AG09309 (cell line): Measurements from ENCODE around the gene MATN3.

ENCODE experiments used
- DNase-seq: peaks from one replicate; pipeline ENCODE4 v3.0.0-alpha.2; 2010; ENCODE audit warnings: low read depth
- H3K4me3 ChIP-seq: 2 replicates; pipeline ENCODE4 v1.5.1; 2011; ENCODE audit warnings: mild to moderate bottlenecking, low read depth, low read length, moderate library complexity; ENCODE audit not compliant: control insufficient read depth
- TF ChIP-seq, protein P1 (sequence below): IDR thresholded peaks from 2 replicates; pipeline ENCODE4 v1.5.1; 2011; ENCODE audit warnings: mild to moderate bottlenecking, low read depth, low read length, inconsistent platforms; ENCODE audit not compliant: insufficient read depth, control insufficient read depth; ENCODE audit errors: missing control alignments

The MATN3 gene

DNA sequence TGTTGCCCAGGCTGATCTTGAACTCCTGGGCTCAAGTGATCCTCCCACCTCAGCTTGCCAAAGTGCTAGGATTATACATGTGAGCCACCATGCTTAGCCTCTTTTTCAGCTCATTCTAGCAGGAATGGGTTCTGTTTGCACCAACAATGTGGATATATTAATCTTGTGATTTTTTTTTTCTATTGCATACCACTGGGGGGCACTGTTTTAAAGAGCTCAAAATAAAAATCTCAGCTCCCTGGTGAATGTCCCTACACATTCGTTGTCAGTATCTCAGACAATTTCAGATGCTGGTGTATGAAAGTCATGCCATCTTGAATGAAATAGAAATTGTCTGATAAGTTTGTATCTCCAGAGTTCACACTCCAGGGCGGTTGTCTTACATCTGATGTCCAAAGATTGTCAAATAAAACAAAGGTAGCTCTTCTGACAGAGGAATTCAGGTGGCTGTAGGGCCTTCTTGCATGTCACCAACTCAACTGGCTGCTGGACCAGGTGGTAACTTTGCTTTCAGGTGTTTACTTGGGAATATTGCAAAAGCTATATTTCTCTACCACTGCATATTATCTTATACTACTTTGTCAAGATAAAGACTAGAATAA, 3.1 kb upstream of the MATN3 start:
- H3K4me3 ChIP-seq, result no peak overlapping the region
- TF ChIP-seq, protein P1, sequence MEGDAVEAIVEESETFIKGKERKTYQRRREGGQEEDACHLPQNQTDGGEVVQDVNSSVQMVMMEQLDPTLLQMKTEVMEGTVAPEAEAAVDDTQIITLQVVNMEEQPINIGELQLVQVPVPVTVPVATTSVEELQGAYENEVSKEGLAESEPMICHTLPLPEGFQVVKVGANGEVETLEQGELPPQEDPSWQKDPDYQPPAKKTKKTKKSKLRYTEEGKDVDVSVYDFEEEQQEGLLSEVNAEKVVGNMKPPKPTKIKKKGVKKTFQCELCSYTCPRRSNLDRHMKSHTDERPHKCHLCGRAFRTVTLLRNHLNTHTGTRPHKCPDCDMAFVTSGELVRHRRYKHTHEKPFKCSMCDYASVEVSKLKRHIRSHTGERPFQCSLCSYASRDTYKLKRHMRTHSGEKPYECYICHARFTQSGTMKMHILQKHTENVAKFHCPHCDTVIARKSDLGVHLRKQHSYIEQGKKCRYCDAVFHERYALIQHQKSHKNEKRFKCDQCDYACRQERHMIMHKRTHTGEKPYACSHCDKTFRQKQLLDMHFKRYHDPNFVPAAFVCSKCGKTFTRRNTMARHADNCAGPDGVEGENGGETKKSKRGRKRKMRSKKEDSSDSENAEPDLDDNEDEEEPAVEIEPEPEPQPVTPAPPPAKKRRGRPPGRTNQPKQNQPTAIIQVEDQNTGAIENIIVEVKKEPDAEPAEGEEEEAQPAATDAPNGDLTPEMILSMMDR, result peak; percentile 49
- DNase-seq, result peak; percentile 18

DNA sequence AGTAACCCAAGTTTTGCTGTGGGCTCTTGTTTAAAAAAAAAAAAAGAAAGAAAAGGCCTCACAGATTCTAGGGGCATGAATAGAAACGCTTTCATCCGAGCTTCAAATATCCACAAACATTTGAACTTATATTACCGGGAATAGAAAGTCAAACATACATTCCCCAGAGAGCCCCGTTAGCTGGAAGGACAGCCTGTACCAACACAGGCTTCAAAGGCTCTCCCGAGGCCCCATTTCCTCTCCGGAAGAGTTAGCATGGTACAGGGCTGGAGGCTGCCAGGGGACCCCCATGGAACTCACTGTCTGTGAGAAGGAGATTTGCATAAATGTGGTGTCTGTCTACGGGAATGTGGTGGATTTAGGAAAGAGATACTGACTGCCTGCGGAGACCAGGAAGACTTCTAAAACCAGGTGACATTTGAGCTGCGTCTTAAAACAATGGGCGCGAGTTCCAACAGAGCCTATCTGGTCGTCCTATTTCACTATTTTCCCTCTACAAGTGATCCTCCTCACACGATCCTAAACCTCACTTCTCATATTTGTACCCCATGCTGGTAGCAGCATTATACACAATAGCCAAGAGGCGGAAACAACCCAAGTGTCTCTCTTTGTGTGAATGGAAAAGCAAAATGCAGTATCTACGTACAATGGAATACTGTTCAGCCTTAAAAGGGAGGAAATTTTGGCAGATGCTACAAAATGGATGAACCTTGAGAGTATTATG, 820 bp upstream of the MATN3 start:
- TF ChIP-seq, protein P1, result no peak
- DNase-seq, result no peak
- peak overlapping the region; percentile 35; the same call in 1 of the 2 replicates for H3K4me3 ChIP-seq

DNA sequence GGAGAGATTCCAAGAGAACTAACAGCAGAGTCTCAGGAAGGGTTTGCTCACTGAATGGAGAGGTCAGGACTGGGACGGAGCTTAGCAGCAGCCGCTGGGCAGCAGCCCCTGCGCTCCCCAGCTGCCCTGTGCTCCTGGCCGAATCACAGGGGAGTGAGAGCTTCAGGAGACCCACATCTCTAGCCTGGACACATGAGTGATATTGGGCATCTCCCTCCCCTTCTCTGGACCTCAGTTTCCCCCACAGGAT, 511 bp downstream of the MATN3 start:
- TF ChIP-seq, protein P1, result no peak
- H3K4me3 ChIP-seq, result peak overlapping the region; percentile 35
- no peak for DNase-seq

DNA sequence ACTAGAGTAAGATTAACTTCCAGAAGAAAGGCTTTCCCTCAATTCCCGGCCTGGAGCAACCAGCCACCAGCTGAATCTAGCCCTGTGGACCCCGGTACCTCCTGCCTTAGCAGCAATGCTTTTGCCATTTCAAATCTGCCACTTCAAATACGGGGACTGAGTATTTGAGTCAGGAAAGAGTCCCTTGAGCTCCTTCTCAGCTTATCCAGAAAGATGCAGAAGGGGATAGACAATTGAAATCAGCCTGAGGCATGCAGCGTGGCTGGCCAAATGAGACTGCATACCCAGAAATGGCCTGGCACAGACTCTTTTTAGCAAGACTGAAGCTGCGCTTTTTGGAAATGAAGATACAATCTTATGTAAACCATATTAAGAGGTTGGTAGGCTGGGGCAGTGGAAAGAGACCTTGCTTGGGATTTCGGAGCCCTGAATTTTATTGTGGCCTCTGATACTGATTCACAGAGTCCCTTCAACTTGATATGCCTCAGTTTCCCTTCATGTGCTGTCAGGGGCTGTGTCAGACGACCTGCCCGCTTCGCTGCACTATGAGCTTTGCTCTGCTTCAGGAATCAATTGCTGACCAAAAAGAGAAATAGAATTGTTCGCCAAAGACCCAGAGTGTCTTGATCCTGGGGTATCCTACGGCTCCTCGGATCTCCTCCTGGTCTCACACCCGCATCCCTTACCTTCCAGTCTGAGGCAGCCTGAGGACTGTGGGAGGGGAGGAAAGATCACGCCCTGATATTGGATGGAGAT, 1.0 kb downstream of the MATN3 start:
- no peak for DNase-seq
- TF ChIP-seq, protein P1, result no peak
- H3K4me3 ChIP-seq, result no peak overlapping the region

DNA sequence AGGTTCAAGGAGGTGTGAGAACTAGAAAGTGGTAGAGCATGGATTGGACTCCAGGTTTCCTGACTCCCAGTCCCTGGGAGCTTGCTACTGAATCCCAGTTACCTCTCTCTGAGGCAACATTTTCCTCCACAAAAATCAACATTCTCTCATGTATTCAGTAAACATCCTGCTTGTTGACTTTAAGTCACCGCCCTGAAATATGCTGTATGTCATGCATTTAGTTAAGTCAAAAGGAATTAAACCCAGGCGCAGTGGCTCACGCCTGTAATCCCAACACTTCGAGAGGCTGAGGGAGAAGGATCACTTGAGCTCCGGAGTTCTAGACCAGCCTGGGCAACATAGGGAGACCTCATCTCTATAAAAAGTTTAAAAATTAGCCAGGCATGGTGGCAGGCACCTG, 3.8 kb downstream of the MATN3 start:
- DNase-seq, result no peak

DNA sequence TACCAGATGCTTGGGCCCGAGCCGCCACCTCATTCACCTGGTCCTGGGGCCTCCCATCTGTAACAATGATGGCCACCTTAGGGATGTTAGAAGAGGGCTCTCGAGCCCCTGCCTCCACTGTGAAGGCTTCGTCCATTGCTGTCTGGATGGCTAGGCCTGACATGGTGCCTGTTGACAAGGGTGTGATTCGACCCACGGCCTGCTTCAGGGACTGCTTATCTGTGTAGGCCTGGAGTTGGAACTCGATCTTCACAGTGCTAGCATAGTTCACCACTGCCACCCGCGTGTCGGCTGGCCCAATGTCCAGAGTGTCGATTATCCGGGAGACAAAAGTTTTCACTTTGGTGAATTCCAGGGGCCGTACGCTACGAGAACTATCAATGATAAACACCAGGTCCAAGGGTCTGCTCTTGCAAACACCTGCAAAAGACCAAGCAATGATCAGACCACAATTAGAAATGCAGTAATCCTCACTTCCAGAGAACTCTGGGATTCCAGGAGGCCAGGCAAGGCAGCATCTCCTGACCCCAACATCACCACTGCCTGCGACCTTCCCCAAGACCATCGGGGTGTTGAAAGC, 6.5 kb downstream of the MATN3 start:
- H3K4me3 ChIP-seq, result no peak overlapping the region
- TF ChIP-seq, protein P1, result no peak
- DNase-seq, result no peak

More for the DNA sequence above, 3.8 kb downstream of the MATN3 start:
- TF ChIP-seq, protein P1, result no peak
- no peak overlapping the region for H3K4me3 ChIP-seq
